ENCODE data around the gene MARK3. TPM values are rescaled to one million over a fixed set of nuclear protein-coding genes. Genes with fewer than 3 reads are reported as not detected.

MARK3 gene
- total RNA-seq, 1 experiment from 2014 or later = 72.5 TPM

DNA sequence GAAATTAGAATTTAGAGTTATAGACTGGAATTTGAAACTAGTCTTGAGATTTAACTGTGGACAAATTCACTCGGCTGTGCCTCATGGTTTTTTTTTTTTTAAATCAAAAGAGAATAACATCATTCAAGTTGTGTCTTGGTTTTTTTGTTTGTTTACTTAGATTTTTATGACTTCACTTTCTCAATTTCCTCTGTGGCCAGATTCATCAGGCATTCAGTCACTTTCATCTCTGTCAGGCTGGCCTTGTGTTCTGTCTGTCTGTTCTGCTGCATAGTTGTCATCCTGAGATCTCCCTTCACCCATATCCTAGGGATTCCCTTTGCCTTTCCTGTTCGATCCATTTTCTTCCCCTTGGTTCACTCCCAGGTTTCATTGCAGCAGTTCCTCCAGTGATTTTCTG is 10.0 kb downstream of the MARK3 start:
- H3K9me3 ChIP-seq (ENCODE audit: control insufficient read depth in 1 of 2, insufficient read depth in 1 of 2, low read depth in 1 of 2, low read length in 2 of 2) = no peaks in the 10 kb centered on the region
- ChIA-PET CTCF (no interaction called here), RAD21 (ENCODE audit: low non-redundant PET in 1 of 2, low total read pairs in 2 of 2, uncharacterized antibody in 2 of 2, unreplicated experiment in 2 of 2) (no interaction called here), POLR2A (no interaction called here)
- H2AFZ ChIP-seq (ENCODE audit: low read depth, low read length, poor library complexity, severe bottlenecking) = no peak overlapping the region
- H3K4me1 ChIP-seq (ENCODE audit: control insufficient read depth in 1 of 2, insufficient read depth in 2 of 2, low read length in 2 of 2) = peaks cover 23 to 28% of the 10 kb centered on the region in 2 experiments; a peak in 3 of 4 replicates
- no peak overlapping the region for H3K4me2 ChIP-seq (ENCODE audit: low read length)
- H3K4me3 ChIP-seq (replicated peaks in 1 of 2; ENCODE audit: low read depth in 1 of 2, low read length in 2 of 2) = no peak overlapping the region
- TF ChIP-seq TCF7L2 (IDR thresholded peaks at IDR 0.05; ENCODE audit: borderline replicate concordance, extremely low read depth, insufficient read depth, insufficient read length) (no peak), SP1 (IDR thresholded peaks at IDR 0.05; ENCODE audit: low read depth) (no peak)
- DNase-seq (ENCODE audit: low read depth, low spot score) (no peak), ATAC-seq (no peak)
- peaks cover 100% of the 10 kb centered on the region for H3K79me2 ChIP-seq (ENCODE audit: insufficient read depth, low read length)
- H3K27ac ChIP-seq (ENCODE audit: low read depth, low read length) = no peak overlapping the region
- no TSS peak for BruUV-seq (replicated peaks)
- no peaks in the 10 kb centered on the region for H3K27me3 ChIP-seq (ENCODE audit: insufficient read depth, low read length)
- peaks cover 18% of the 10 kb centered on the region; the same call in 1 of the 2 replicates for H4K20me1 ChIP-seq (ENCODE audit: insufficient read depth)
- H3K36me3 ChIP-seq (ENCODE audit: control insufficient read depth in 1 of 2, insufficient read depth in 2 of 2, low read length in 2 of 2) = no peaks in the 10 kb centered on the region
- H3K9ac ChIP-seq (ENCODE audit: low read length) = no peak overlapping the region
- no peaks in the 10 kb centered on the region for H3K9me2 ChIP-seq (ENCODE audit: insufficient read depth)
- intact Hi-C loops (cut with micrococcal nuclease) = no loop called here

DNA sequence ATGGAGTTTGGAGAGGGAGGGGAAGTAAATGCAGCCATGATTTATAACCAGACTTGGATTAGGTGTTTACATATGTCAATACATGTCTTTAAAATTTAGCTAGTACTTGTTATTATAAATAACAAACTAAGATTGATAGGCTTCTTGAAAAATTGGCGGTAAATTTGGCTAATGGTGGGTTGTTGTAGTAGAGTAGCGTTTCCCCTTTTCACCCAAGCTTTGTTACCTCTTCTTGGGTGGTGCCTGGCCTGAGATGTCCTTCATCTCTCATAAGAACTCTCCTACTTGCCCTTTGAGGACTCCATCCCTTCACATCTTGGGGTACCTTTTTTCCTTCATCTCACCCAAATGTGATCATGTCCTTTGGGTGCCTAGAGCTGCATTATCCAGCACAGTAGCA is 11.2 kb downstream of the MARK3 start:
- Histone ChIP-seq H3K27me3 (ENCODE audit: insufficient read depth, low read length) (no peaks in the 10 kb centered on the region), H4K20me1 (ENCODE audit: insufficient read depth) (peaks cover 18% of the 10 kb centered on the region; the same call in 1 of the 2 replicates), H3K4me1 (ENCODE audit: control insufficient read depth in 1 of 2, insufficient read depth in 2 of 2, low read length in 2 of 2) (peaks cover 23 to 29% of the 10 kb centered on the region in 2 experiments; a peak in 3 of 4 replicates)

More for the DNA sequence above, 11.2 kb downstream of the MARK3 start:
- intact Hi-C loops (cut with micrococcal nuclease) = no loop called here
- Histone ChIP-seq H3K9me3 (ENCODE audit: control insufficient read depth in 1 of 2, insufficient read depth in 1 of 2, low read depth in 1 of 2, low read length in 2 of 2) (no peaks in the 10 kb centered on the region), H3K4me2 (ENCODE audit: low read length) (no peak overlapping the region), H3K27ac (ENCODE audit: low read depth, low read length) (no peak overlapping the region), H3K4me3 (replicated peaks in 1 of 2; ENCODE audit: low read depth in 1 of 2, low read length in 2 of 2) (no peak overlapping the region), H3K9me2 (ENCODE audit: insufficient read depth) (no peaks in the 10 kb centered on the region), H3K9ac (ENCODE audit: low read length) (no peak overlapping the region), H2AFZ (ENCODE audit: low read depth, low read length, poor library complexity, severe bottlenecking) (no peak overlapping the region), H3K79me2 (ENCODE audit: insufficient read depth, low read length) (peaks cover 100% of the 10 kb centered on the region), H3K36me3 (ENCODE audit: control insufficient read depth in 1 of 2, insufficient read depth in 2 of 2, low read length in 2 of 2) (no peaks in the 10 kb centered on the region)
- DNase-seq (ENCODE audit: low read depth, low spot score) (no peak), ATAC-seq (no peak)
- POLR2A ChIA-PET = no interaction called here
- RAD21 ChIA-PET (ENCODE audit: low non-redundant PET in 1 of 2, low total read pairs in 2 of 2, uncharacterized antibody in 2 of 2, unreplicated experiment in 2 of 2) = no interaction called here
- TF ChIP-seq, protein P1, sequence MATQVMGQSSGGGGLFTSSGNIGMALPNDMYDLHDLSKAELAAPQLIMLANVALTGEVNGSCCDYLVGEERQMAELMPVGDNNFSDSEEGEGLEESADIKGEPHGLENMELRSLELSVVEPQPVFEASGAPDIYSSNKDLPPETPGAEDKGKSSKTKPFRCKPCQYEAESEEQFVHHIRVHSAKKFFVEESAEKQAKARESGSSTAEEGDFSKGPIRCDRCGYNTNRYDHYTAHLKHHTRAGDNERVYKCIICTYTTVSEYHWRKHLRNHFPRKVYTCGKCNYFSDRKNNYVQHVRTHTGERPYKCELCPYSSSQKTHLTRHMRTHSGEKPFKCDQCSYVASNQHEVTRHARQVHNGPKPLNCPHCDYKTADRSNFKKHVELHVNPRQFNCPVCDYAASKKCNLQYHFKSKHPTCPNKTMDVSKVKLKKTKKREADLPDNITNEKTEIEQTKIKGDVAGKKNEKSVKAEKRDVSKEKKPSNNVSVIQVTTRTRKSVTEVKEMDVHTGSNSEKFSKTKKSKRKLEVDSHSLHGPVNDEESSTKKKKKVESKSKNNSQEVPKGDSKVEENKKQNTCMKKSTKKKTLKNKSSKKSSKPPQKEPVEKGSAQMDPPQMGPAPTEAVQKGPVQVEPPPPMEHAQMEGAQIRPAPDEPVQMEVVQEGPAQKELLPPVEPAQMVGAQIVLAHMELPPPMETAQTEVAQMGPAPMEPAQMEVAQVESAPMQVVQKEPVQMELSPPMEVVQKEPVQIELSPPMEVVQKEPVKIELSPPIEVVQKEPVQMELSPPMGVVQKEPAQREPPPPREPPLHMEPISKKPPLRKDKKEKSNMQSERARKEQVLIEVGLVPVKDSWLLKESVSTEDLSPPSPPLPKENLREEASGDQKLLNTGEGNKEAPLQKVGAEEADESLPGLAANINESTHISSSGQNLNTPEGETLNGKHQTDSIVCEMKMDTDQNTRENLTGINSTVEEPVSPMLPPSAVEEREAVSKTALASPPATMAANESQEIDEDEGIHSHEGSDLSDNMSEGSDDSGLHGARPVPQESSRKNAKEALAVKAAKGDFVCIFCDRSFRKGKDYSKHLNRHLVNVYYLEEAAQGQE (IDR thresholded peaks at IDR 0.05; ENCODE audit: low read depth) = no peak
- CTCF ChIA-PET = no interaction called here
- no TSS peak for BruUV-seq (replicated peaks)
